Endothelial cell of umbilical vein (primary cell): ENCODE measurements around the gene DDR1. TPM values are rescaled to one million over a fixed set of nuclear protein-coding genes. Genes with fewer than 3 reads are reported as not detected.

ENCODE experiments used
- BruUV-seq: library from RNA; stranded (reverse); fragments of 400-500 nt; replicated peaks from 2 replicates; lab custom pipeline; 2021; lab: Mats Ljungman, UMichigan
- CTCF ChIA-PET: fragments of 300-600, 350-600 bp; sonication (Branson Sonifier 250); formaldehyde crosslinking; loops from one replicate; lab custom pipeline; 2021; ENCODE audit warnings: antibody characterized with exemption, inconsistent platforms; lab: Charles Lee
- POLR2A ChIA-PET: fragments of 300-600, 350-600 bp; sonication (Branson Sonifier 250); formaldehyde crosslinking; loops from one replicate; lab custom pipeline; 2021; ENCODE audit warnings: antibody characterized with exemption, inconsistent platforms; lab: Charles Lee
- DNase-seq: peaks from one replicate; pipeline ENCODE4 v3.0.0-alpha.2; 2011; ENCODE audit warnings: low read depth, low spot score
- FAIRE-seq: peaks from 2 replicates; lab custom pipeline; 2011; peaks lifted over from hg19 to GRCh38; lab: Jason Lieb, UNC
- H2AFZ ChIP-seq: 2 replicates; pipeline ENCODE4 v1.6.0; 2012; ENCODE audit warnings: low read depth, low read length, control low read depth, inconsistent platforms
- H3K27ac ChIP-seq: 2 replicates; pipeline ENCODE4 v1.5.1; 2011; ENCODE audit warnings: low read depth, mild to moderate bottlenecking, control low read depth, low read length, moderate library complexity; ENCODE audit not compliant: insufficient read depth
- H3K27me3 ChIP-seq, 2 experiments: 2 replicates each; pipeline versions ENCODE4 v1.6.0 to v1.6.1; 2011; ENCODE audit warnings: low read length in 2 of 2, mixed read lengths in 1 of 2; ENCODE audit not compliant: control insufficient read depth in 2 of 2, insufficient read depth in 2 of 2
- H3K36me3 ChIP-seq, 2 experiments: 2 replicates in 1 of 2; 3 replicates in 1 of 2; pipeline ENCODE4 v1.5.1; 2011; ENCODE audit warnings: low read length in 2 of 2, mild to moderate bottlenecking in 1 of 2, moderate library complexity in 1 of 2; ENCODE audit not compliant: control insufficient read depth in 2 of 2, insufficient read depth in 2 of 2; ENCODE audit errors: extremely low read depth in 1 of 2
- H3K4me1 ChIP-seq: 3 replicates; pipeline ENCODE4 v1.5.1; 2011; ENCODE audit warnings: mild to moderate bottlenecking, low read length; ENCODE audit not compliant: control insufficient read depth, insufficient read depth; ENCODE audit errors: extremely low read depth
- H3K4me2 ChIP-seq: 2 replicates; pipeline ENCODE4 v1.6.1; 2011; ENCODE audit warnings: low read length, control low read depth, mixed read lengths; ENCODE audit not compliant: insufficient read depth
- H3K4me3 ChIP-seq, 3 experiments: fragments of 200-600 bp in 1 of 3; sonication (generic), shearing (Covaris generic) in 1 of 3; replicated peaks in 1 of 3; 2 replicates each; pipeline ENCODE4 v1.5.1; 2011 to 2016; ENCODE audit warnings: control low read depth in 3 of 3, low read length in 3 of 3, mild to moderate bottlenecking in 2 of 3, inconsistent platforms in 1 of 3, low read depth in 1 of 3, moderate library complexity in 1 of 3; ENCODE audit not compliant: insufficient read depth in 1 of 3
- H3K79me2 ChIP-seq: 2 replicates; pipeline ENCODE4 v1.6.0; 2012; ENCODE audit warnings: low read length, inconsistent platforms; ENCODE audit not compliant: control insufficient read depth, insufficient read depth
- H3K9ac ChIP-seq: replicated peaks from 2 replicates; pipeline ENCODE3; 2011; ENCODE audit warnings: low read length, control low read depth; ENCODE audit not compliant: insufficient read depth; ENCODE audit errors: extremely low read depth
- H3K9me1 ChIP-seq: replicated peaks from 3 replicates; pipeline ENCODE4 v1.6.0; 2011; ENCODE audit warnings: mild to moderate bottlenecking, low read length; ENCODE audit not compliant: control insufficient read depth, insufficient read depth; ENCODE audit errors: extremely low read depth
- H3K9me3 ChIP-seq: replicated peaks from 2 replicates; pipeline ENCODE4 v1.5.1; 2012; ENCODE audit warnings: low read length, inconsistent platforms; ENCODE audit not compliant: control insufficient read depth, insufficient read depth
- H4K20me1 ChIP-seq: replicated peaks from 2 replicates; pipeline ENCODE3; 2011; ENCODE audit warnings: mild to moderate bottlenecking, low read length; ENCODE audit not compliant: control insufficient read depth, insufficient read depth; ENCODE audit errors: extremely low read depth
- FOS ChIP-seq: IDR thresholded peaks from 2 replicates; pipeline ENCODE4 v1.6.1; 2011; ENCODE audit warnings: mild to moderate bottlenecking, low read length, moderate library complexity, borderline replicate concordance; ENCODE audit not compliant: insufficient read depth
- GATA2 ChIP-seq: IDR thresholded peaks from 2 replicates; pipeline ENCODE4 v1.7.0; 2011; ENCODE audit warnings: low read depth, mild to moderate bottlenecking, moderate library complexity, mixed read lengths, low read length; ENCODE audit not compliant: insufficient read length, insufficient read depth
- dilution Hi-C: fragments of 300-500 bp; cut with MboI; formaldehyde crosslinking; loops from one replicate; pipeline ENCODE4 v1.15.0; 2019; ENCODE audit warnings: low sequenced_read_pairs; ENCODE audit not compliant: extremely low pct_ligation_motif_present
- intact Hi-C: fragments of 100-400 bp; cut with micrococcal nuclease; formaldehyde crosslinking; loops from one replicate; pipeline ENCODE4 v1.10.0; 2022
- microRNA-seq: library from miRNA; unstranded; fragments of <30 nt; microRNA quantifications from one replicate; pipeline ENCODE4 v1.2.0, GENCODE V29; 2021; ENCODE audit warnings: borderline number of aligned reads, borderline replicate concordance
- polyA plus RNA-seq, 4 experiments: library from polyadenylated mRNA; depleted of rRNA in 3 of 4; stranded (reverse) in 3 of 4; unstranded in 1 of 4; fragments of >200 nt; gene quantifications; 2 replicates each; pipeline versions ENCODE4 v1.2.1 to v1.2.3, GENCODE V29; 2011 to 2012; ENCODE audit warnings: missing spikeins in 1 of 4
- small RNA-seq: library from RNA; depleted of rRNA; stranded (forward); fragments of <200 nt; gene quantifications from one replicate; pipeline ENCODE3, GENCODE V24; 2012; ENCODE audit warnings: low replicate concordance, low read depth; ENCODE audit not compliant: insufficient read depth, insufficient read length
- total RNA-seq: library from RNA; stranded (reverse); gene quantifications from 2 replicates; pipeline ENCODE4 v1.2.3, GENCODE V29; 2021
- TF ChIP-seq, protein P1 (sequence below), 2 donors: IDR thresholded peaks; 1 replicate in 1 of 2; 2 replicates in 1 of 2; pipeline ENCODE4 v1.5.1; 2011; ENCODE audit warnings: low read length in 2 of 2, mild to moderate bottlenecking in 2 of 2, moderate library complexity in 2 of 2, control low read depth in 1 of 2, inconsistent platforms in 1 of 2, low read depth in 1 of 2; ENCODE audit not compliant: insufficient read depth in 1 of 2; ENCODE audit errors: extremely low read depth in 1 of 2

The DDR1 gene
- total and polyA plus RNA-seq, 2 donors (not counting 3 experiments of a cell fraction or from before 2014, with no cell fraction given), result 8.8 to 22.9 TPM

DNA sequence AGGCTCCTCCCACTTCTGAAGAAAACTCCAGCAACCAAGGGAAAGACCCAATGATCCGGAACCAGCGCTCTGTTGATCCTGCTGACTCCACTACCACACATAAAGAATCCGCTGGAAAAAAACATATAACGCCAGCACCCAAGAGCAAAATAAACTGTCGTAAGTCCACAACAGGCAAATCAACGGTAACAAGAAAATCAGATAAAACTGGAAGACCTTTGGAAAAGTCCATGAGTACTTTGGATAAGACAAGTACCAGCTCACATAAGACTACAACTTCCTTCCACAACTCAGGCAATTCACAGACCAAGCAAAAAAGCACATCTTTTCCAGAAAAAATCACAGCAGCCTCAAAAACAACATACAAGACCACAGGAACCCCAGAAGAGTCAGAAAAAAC lies 64.5 kb downstream of the DDR1 start:
- H3K4me2 ChIP-seq, result no peak overlapping the region
- no peaks in the 10 kb centered on the region for H4K20me1 ChIP-seq
- ChIA-PET POLR2A (no interaction called here), CTCF (no interaction called here)
- no peaks in the 10 kb centered on the region for H3K79me2 ChIP-seq
- FAIRE-seq (no peak), DNase-seq (no peak)
- no TSS peak for BruUV-seq
- no peak overlapping the region for H3K4me3 ChIP-seq
- H3K27ac ChIP-seq, result no peak overlapping the region
- H3K4me1 ChIP-seq, result no peaks in the 10 kb centered on the region
- no peak overlapping the region for H3K9ac ChIP-seq
- H3K9me1 ChIP-seq, result no peaks in the 10 kb centered on the region
- H3K9me3 ChIP-seq, result no peaks in the 10 kb centered on the region
- no peak overlapping the region for H2AFZ ChIP-seq
- dilution Hi-C loops, result no loop called here
- peaks cover 22 to 24% of the 10 kb centered on the region in 2 experiments for H3K27me3 ChIP-seq
- no peaks in the 10 kb centered on the region for H3K36me3 ChIP-seq
- intact Hi-C loops, result no loop called here
- TF ChIP-seq FOS (no peak), GATA2 (no peak)
- TF ChIP-seq, protein P1, sequence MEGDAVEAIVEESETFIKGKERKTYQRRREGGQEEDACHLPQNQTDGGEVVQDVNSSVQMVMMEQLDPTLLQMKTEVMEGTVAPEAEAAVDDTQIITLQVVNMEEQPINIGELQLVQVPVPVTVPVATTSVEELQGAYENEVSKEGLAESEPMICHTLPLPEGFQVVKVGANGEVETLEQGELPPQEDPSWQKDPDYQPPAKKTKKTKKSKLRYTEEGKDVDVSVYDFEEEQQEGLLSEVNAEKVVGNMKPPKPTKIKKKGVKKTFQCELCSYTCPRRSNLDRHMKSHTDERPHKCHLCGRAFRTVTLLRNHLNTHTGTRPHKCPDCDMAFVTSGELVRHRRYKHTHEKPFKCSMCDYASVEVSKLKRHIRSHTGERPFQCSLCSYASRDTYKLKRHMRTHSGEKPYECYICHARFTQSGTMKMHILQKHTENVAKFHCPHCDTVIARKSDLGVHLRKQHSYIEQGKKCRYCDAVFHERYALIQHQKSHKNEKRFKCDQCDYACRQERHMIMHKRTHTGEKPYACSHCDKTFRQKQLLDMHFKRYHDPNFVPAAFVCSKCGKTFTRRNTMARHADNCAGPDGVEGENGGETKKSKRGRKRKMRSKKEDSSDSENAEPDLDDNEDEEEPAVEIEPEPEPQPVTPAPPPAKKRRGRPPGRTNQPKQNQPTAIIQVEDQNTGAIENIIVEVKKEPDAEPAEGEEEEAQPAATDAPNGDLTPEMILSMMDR (IDR thresholded peaks at IDR 0.05; ENCODE audit: extremely low read depth in 1 of 2, insufficient read depth in 1 of 2, low read depth in 1 of 2, low read length in 2 of 2), result no peak

Small RNA genes lying within 50 kb of the gene (microRNA-seq; reads per million reads assigned to microRNA genes)
- gene MIR4640, result not detected

Small RNA genes lying within 50 kb of the gene (small RNA-seq; reads per million reads assigned to genes)
- gene RF00019, result not detected

Other genes with a start within 250 kb of the DDR1 start
- gene C6orf136, start 237.4 kb upstream of the DDR1 start, total RNA-seq, result 18.5 and 21.0 TPM in 2 replicates
- gene C6orf136, start 237.4 kb upstream of the DDR1 start, polyA plus RNA-seq, result 19.1 and 20.2 TPM in 2 replicates
- gene DHX16, start 211.5 kb upstream of the DDR1 start, total RNA-seq, result 36.3 and 38.2 TPM in 2 replicates
- 62.3 and 66.5 TPM in 2 replicates for gene DHX16, start 211.5 kb upstream of the DDR1 start, polyA plus RNA-seq
- 129 and 136 TPM in 2 replicates for gene PPP1R18, start 197.9 kb upstream of the DDR1 start, total RNA-seq
- 167 and 173 TPM in 2 replicates for gene PPP1R18, start 197.9 kb upstream of the DDR1 start, polyA plus RNA-seq
- 28.5 and 32.2 TPM in 2 replicates for gene NRM, start 193.5 kb upstream of the DDR1 start, total RNA-seq
- gene NRM, start 193.5 kb upstream of the DDR1 start, polyA plus RNA-seq, result 33.8 and 36.7 TPM in 2 replicates
- gene MDC1, start 167.2 kb upstream of the DDR1 start, total RNA-seq, result 42.3 and 43.6 TPM in 2 replicates
- 15.6 and 16.8 TPM in 2 replicates for gene MDC1, start 167.2 kb upstream of the DDR1 start, polyA plus RNA-seq
- gene TUBB, start 164.2 kb upstream of the DDR1 start, total RNA-seq, result 1,243 and 1,276 TPM in 2 replicates
- gene TUBB, start 164.2 kb upstream of the DDR1 start, polyA plus RNA-seq, result 1,408 and 1,437 TPM in 2 replicates
- 141 and 145 TPM in 2 replicates for gene FLOT1, start 141.8 kb upstream of the DDR1 start, total RNA-seq
- gene FLOT1, start 141.8 kb upstream of the DDR1 start, polyA plus RNA-seq, result 146 and 154 TPM in 2 replicates
- gene IER3, start 140.0 kb upstream of the DDR1 start, total RNA-seq, result 163 and 170 TPM in 2 replicates
- gene IER3, start 140.0 kb upstream of the DDR1 start, polyA plus RNA-seq, result 344 and 468 TPM in 2 replicates
- gene GTF2H4, start 23.7 kb downstream of the DDR1 start, total RNA-seq, result 51.0 and 52.6 TPM in 2 replicates
- gene GTF2H4, start 23.7 kb downstream of the DDR1 start, polyA plus RNA-seq, result 40.5 and 40.8 TPM in 2 replicates
- gene VARS2, start 29.7 kb downstream of the DDR1 start, total RNA-seq, result 32.5 and 34.3 TPM in 2 replicates
- 17.8 TPM in 2 replicates for gene VARS2, start 29.7 kb downstream of the DDR1 start, polyA plus RNA-seq
- gene SFTA2, start 47.7 kb downstream of the DDR1 start, total RNA-seq, result not detected in 2 replicates
- not detected in 2 replicates for gene SFTA2, start 47.7 kb downstream of the DDR1 start, polyA plus RNA-seq
- not detected in 2 replicates for gene MUCL3, start 56.5 kb downstream of the DDR1 start, total RNA-seq
- gene MUCL3, start 56.5 kb downstream of the DDR1 start, polyA plus RNA-seq, result not detected in 2 replicates
- not detected in 2 replicates for gene MUC21, start 99.2 kb downstream of the DDR1 start, total RNA-seq
- gene MUC21, start 99.2 kb downstream of the DDR1 start, polyA plus RNA-seq, result not detected in 2 replicates
- gene MUC22, start 126.0 kb downstream of the DDR1 start, total RNA-seq, result not detected in 2 replicates
- gene MUC22, start 126.0 kb downstream of the DDR1 start, polyA plus RNA-seq, result not detected in 2 replicates
- not detected in 2 replicates for gene C6orf15, start 228.1 kb downstream of the DDR1 start, total RNA-seq
- gene C6orf15, start 228.1 kb downstream of the DDR1 start, polyA plus RNA-seq, result not detected in 2 replicates
- gene PSORS1C1, start 230.3 kb downstream of the DDR1 start, total RNA-seq, result 9.2 and 13.2 TPM in 2 replicates
- 1.1 TPM in 2 replicates for gene PSORS1C1, start 230.3 kb downstream of the DDR1 start, polyA plus RNA-seq
- gene CDSN, start 235.9 kb downstream of the DDR1 start, total RNA-seq, result not detected in 2 replicates
- gene CDSN, start 235.9 kb downstream of the DDR1 start, polyA plus RNA-seq, result 0.03 TPM in 1 of 2 replicates, not detected in the other